Caco-2 (cell line): Measurements from ENCODE around the gene ECE1. TPM values are rescaled to one million over a fixed set of nuclear protein-coding genes. Genes with fewer than 3 reads are reported as not detected.

Experiments
- BruUV-seq: library from RNA; stranded (reverse); fragments of 400-500 nt; replicated peaks from 2 replicates; lab custom pipeline; 2021; lab: Mats Ljungman, UMichigan
- CTCF ChIA-PET: fragments of 300-600 bp; sonication (Branson Sonifier 250); formaldehyde crosslinking; loops from one replicate; lab custom pipeline; 2022; ENCODE audit warnings: antibody characterized with exemption; lab: Charles Lee
- POLR2A ChIA-PET: fragments of 300-600 bp; sonication (Branson Sonifier 250); formaldehyde crosslinking; loops from one replicate; lab custom pipeline; 2022; ENCODE audit warnings: antibody characterized with exemption; lab: Charles Lee
- DNase-seq, 2 experiments: peaks; one replicate each; pipeline versions ENCODE4 v3.0.0 to v3.0.0-alpha.2; 2020 to 2022
- H3K27me3 ChIP-seq: replicated peaks from 2 replicates; pipeline ENCODE4 v1.6.0; 2011; ENCODE audit warnings: low read length; ENCODE audit not compliant: control insufficient read depth, insufficient read depth
- H3K36me3 ChIP-seq: 2 replicates; pipeline ENCODE4 v1.5.1; 2011; ENCODE audit warnings: low read length; ENCODE audit not compliant: control insufficient read depth, insufficient read depth
- H3K4me1 ChIP-seq: fragments of 250-450 bp; sonication (Bioruptor Pico); 2 replicates; pipeline ENCODE4 v1.5.1; 2020; ENCODE audit warnings: mild to moderate bottlenecking
- H3K4me3 ChIP-seq: 2 replicates; pipeline ENCODE4 v1.5.1; 2011; ENCODE audit warnings: low read depth, mild to moderate bottlenecking, control low read depth, low read length
- H3K9me3 ChIP-seq: fragments of 250-450 bp; sonication (Bioruptor Pico); 2 replicates; pipeline ENCODE4 v1.5.1; 2020; ENCODE audit warnings: mild to moderate bottlenecking, moderate library complexity
- H3K27ac Mint-ChIP-seq: one replicate; pipeline ENCODE4 v1.8.0; 2022; ENCODE audit warnings: mixed read lengths; ENCODE audit not compliant: unreplicated experiment
- H3K27me3 Mint-ChIP-seq: one replicate; pipeline ENCODE4 v1.8.0; 2022; ENCODE audit warnings: mixed read lengths; ENCODE audit not compliant: insufficient read depth, unreplicated experiment
- H3K36me3 Mint-ChIP-seq: one replicate; pipeline ENCODE4 v1.8.0; 2022; ENCODE audit warnings: mild to moderate bottlenecking, mixed read lengths; ENCODE audit not compliant: insufficient read depth, unreplicated experiment
- H3K4me1 Mint-ChIP-seq: one replicate; pipeline ENCODE4 v1.8.0; 2022; ENCODE audit warnings: low read depth, mixed read lengths; ENCODE audit not compliant: unreplicated experiment
- H3K4me3 Mint-ChIP-seq: one replicate; pipeline ENCODE4 v1.8.0; 2022; ENCODE audit warnings: mild to moderate bottlenecking, moderate library complexity, mixed read lengths; ENCODE audit not compliant: unreplicated experiment
- H3K9me3 Mint-ChIP-seq: one replicate; pipeline ENCODE4 v1.8.0; 2022; ENCODE audit warnings: mixed read lengths; ENCODE audit not compliant: unreplicated experiment
- intact Hi-C: fragments of 100-400 bp; cut with micrococcal nuclease; formaldehyde crosslinking; loops from one replicate; pipeline ENCODE4 v1.10.0; 2022; ENCODE audit not compliant: unreplicated experiment
- total RNA-seq: library from RNA; stranded (reverse); gene quantifications from 2 replicates; pipeline ENCODE4 v1.2.3, GENCODE V29; 2022
- TF ChIP-seq, protein P1 (sequence below), 2 experiments: fragments of 200-600 bp in 1 of 2; IDR thresholded peaks; 1 replicate in 1 of 2; 2 replicates in 1 of 2; pipeline versions ENCODE4 v1.5.1 to v1.8.0; 2011 to 2022; ENCODE audit warnings: antibody characterized with exemption in 1 of 2, control low read depth in 1 of 2, inconsistent platforms in 1 of 2, low read depth in 1 of 2, low read length in 1 of 2, mild to moderate bottlenecking in 1 of 2, moderate library complexity in 1 of 2; ENCODE audit not compliant: insufficient read depth in 1 of 2, severe bottlenecking in 1 of 2, unreplicated experiment in 1 of 2

The ECE1 gene
- total RNA-seq, 1 experiment from 2014 or later: 50.2 TPM

- Histone ChIP-seq H3K4me3 (no peak overlapping the region), H3K36me3 (no peaks in the 10 kb centered on the region), H3K9me3 (no peaks in the 10 kb centered on the region), H3K4me1 (no peaks in the 10 kb centered on the region), H3K27me3 (no peaks in the 10 kb centered on the region)
- intact Hi-C loops: no loop called here
- no peaks in the 10 kb centered on the region for H3K9me3 Mint-ChIP-seq
- no peaks in the 10 kb centered on the region for H3K27me3 Mint-ChIP-seq
- H3K36me3 Mint-ChIP-seq: peaks cover 8% of the 10 kb centered on the region
- H3K27ac Mint-ChIP-seq: peak overlapping the region; percentile 56
- H3K4me3 Mint-ChIP-seq: no peak overlapping the region
- ChIA-PET CTCF (interaction anchor here (1.4 kb wide), 1 partner anchor 43 kb away, joined by 3 read pairs; no protein-coding TSS in a partner anchor), POLR2A (no interaction called here)
- H3K4me1 Mint-ChIP-seq: no peaks in the 10 kb centered on the region
- no TSS peak for BruUV-seq
- DNase-seq: no peak
- TF ChIP-seq, protein P1, sequence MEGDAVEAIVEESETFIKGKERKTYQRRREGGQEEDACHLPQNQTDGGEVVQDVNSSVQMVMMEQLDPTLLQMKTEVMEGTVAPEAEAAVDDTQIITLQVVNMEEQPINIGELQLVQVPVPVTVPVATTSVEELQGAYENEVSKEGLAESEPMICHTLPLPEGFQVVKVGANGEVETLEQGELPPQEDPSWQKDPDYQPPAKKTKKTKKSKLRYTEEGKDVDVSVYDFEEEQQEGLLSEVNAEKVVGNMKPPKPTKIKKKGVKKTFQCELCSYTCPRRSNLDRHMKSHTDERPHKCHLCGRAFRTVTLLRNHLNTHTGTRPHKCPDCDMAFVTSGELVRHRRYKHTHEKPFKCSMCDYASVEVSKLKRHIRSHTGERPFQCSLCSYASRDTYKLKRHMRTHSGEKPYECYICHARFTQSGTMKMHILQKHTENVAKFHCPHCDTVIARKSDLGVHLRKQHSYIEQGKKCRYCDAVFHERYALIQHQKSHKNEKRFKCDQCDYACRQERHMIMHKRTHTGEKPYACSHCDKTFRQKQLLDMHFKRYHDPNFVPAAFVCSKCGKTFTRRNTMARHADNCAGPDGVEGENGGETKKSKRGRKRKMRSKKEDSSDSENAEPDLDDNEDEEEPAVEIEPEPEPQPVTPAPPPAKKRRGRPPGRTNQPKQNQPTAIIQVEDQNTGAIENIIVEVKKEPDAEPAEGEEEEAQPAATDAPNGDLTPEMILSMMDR (IDR thresholded peaks at IDR 0.05; ENCODE audit: insufficient read depth in 1 of 2, low read depth in 1 of 2, low read length in 1 of 2, severe bottlenecking in 1 of 2, unreplicated experiment in 1 of 2): no peak
Measured at GRCh38 chr1:21294266-21294989, 4.2 kb upstream of the ECE1 start.

DNA sequence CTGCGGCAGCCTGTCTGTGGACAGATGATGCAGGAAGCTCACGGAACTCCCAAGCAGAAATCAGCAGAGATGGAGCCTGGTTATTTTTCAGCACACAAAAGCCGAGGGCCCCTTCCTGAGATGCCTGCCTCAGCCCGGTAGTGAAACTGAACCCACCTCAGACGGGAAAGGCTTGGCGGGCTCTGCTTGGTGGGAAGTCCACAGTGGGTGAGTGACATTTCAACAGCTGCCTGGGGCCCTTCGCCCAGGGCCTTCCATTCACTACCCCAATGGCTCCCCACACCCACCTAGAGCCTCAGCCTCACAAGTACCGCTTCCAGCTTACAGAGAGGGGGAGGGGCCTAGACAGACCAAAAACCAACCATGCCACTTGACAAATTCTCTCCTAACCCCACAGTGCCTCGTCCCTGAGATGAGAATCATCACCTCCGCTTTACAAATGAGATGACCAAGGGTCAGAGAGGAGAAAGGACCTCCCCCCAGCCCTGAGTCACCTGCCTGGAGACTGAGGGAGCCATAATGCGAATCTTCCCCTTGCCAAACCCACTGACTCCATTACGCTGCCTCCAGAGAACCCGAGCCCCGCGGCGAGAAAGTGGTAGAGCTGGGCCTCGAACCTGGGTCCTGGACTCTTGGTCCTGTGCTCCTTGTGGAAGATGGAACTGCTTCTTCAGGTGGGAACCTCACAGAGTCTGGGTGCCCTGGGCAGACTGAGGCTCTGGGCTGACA is 3.4 kb upstream of the ECE1 start:
- H3K27ac Mint-ChIP-seq: peak overlapping the region; percentile 56
- CTCF ChIA-PET: no interaction called here
- intact Hi-C loops: no loop called here
- no peak for DNase-seq
- no peaks in the 10 kb centered on the region for H3K9me3 Mint-ChIP-seq
- no peaks in the 10 kb centered on the region for H3K4me1 Mint-ChIP-seq
- H3K4me1 ChIP-seq: no peaks in the 10 kb centered on the region
- H3K27me3 ChIP-seq: no peaks in the 10 kb centered on the region
- no TSS peak for BruUV-seq
- TF ChIP-seq, protein P1 (IDR thresholded peaks at IDR 0.05; ENCODE audit: insufficient read depth in 1 of 2, low read depth in 1 of 2, low read length in 1 of 2, severe bottlenecking in 1 of 2, unreplicated experiment in 1 of 2): no peak
- POLR2A ChIA-PET: interaction anchor here (0.5 kb wide), 1 partner anchor 58 kb away, joined by 3 read pairs; no protein-coding TSS in a partner anchor
- no peak overlapping the region for H3K4me3 ChIP-seq
- H3K4me3 Mint-ChIP-seq: no peak overlapping the region
- no peaks in the 10 kb centered on the region for H3K36me3 ChIP-seq
- H3K27me3 Mint-ChIP-seq: no peaks in the 10 kb centered on the region
- H3K9me3 ChIP-seq: no peaks in the 10 kb centered on the region
- H3K36me3 Mint-ChIP-seq: peaks cover 13% of the 10 kb centered on the region

DNA sequence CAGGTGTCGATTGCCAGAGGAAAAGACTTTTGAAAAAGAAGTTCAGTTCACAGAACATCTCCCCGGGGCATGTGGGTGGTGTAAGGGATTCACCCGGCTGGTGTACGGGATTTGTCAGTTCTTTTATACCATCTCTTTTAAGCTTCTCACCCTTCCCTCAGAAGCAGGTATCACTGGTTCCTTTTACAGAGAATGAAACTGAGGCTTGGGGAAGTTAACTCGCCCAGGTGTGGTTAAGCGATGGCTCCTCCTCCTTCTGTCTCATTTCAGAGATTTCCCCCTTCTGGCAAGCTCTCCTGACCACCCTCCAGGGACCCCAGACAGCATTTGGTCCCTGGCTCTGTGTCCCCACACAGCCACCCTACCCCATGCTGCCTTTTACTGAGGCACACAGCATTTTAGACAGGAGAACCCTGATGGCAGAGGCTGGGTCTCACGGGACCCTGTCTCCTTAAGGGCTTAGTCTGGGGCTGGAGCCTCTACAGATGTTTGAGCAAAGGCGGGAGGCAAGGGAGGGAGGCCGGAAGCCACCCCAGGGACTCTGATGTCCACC is 2.8 kb upstream of the ECE1 start:
- peak overlapping the region; percentile 56 for H3K27ac Mint-ChIP-seq
- TF ChIP-seq, protein P1 (IDR thresholded peaks at IDR 0.05; ENCODE audit: insufficient read depth in 1 of 2, low read depth in 1 of 2, low read length in 1 of 2, severe bottlenecking in 1 of 2, unreplicated experiment in 1 of 2): no peak
- CTCF ChIA-PET: interaction anchor here (1.0 kb wide), 1 partner anchor 23 kb away, joined by 5 read pairs; no protein-coding TSS in a partner anchor
- no peaks in the 10 kb centered on the region for H3K9me3 Mint-ChIP-seq
- H3K36me3 ChIP-seq: no peaks in the 10 kb centered on the region
- no peak for DNase-seq
- BruUV-seq: no TSS peak
- H3K4me3 Mint-ChIP-seq: no peak overlapping the region
- POLR2A ChIA-PET: no interaction called here
- H3K9me3 ChIP-seq: no peaks in the 10 kb centered on the region
- H3K27me3 ChIP-seq: no peaks in the 10 kb centered on the region
- H3K4me1 ChIP-seq: no peaks in the 10 kb centered on the region
- H3K27me3 Mint-ChIP-seq: no peaks in the 10 kb centered on the region
- H3K36me3 Mint-ChIP-seq: peaks cover 9% of the 10 kb centered on the region
- H3K4me3 ChIP-seq: no peak overlapping the region
- H3K4me1 Mint-ChIP-seq: no peaks in the 10 kb centered on the region
- intact Hi-C loops: no loop called here
